ENCODE measurements around the gene DALRD3. TPM values are rescaled to one million over a fixed set of nuclear protein-coding genes. Genes with fewer than 3 reads are reported as not detected.

The DALRD3 gene
- total RNA-seq, 2 donors from 2014 or later, result 40.8 to 41.9 TPM

- no peak overlapping the region for H3K4me3 Mint-ChIP-seq
- peak; percentile 34 for TF ChIP-seq CTCF (conservative IDR thresholded peaks at IDR 0.05)
- Histone ChIP-seq H3K36me3 (ENCODE audit: control insufficient read depth, insufficient read depth, low read length) (no peaks in the 10 kb centered on the region), H3K9ac (ENCODE audit: extremely low read depth, low read length, poor library complexity, severe bottlenecking) (no peak overlapping the region), H3K4me3 (ENCODE audit: low read length) (no peak overlapping the region), H3K27me3 (ENCODE audit: control insufficient read depth, insufficient read depth, low read length, poor library complexity, severe bottlenecking) (peaks cover 75% of the 10 kb centered on the region), H3K9me3 (ENCODE audit: control insufficient read depth, low read length) (no peaks in the 10 kb centered on the region), H3K27ac (ENCODE audit: low read depth, low read length) (no peak overlapping the region), H3K4me1 (ENCODE audit: control insufficient read depth, insufficient read depth, low read length) (peaks cover 5% of the 10 kb centered on the region)
- peak; percentile 31 for DNase-seq
- WGBS, 2 experiments (ENCODE audit: insufficient coverage in 1 of 2, insufficient read length in 1 of 2), result 88 to 93% methylated on average over 7 to 8 of the region's 8 CpGs
- H3K4me1 Mint-ChIP-seq, result peaks cover 22% of the 10 kb centered on the region
- no peaks in the 10 kb centered on the region for H3K9me3 Mint-ChIP-seq
- peaks cover 6% of the 10 kb centered on the region for H3K36me3 Mint-ChIP-seq (ENCODE audit: low read depth)
- H3K27ac Mint-ChIP-seq, result no peak overlapping the region
- peaks cover 70% of the 10 kb centered on the region for H3K27me3 Mint-ChIP-seq (ENCODE audit: insufficient read depth)
Observed at GRCh38 chr3:48997102-48997635, 21.2 kb downstream of the DALRD3 start.

- Histone ChIP-seq H3K36me3 (ENCODE audit: control insufficient read depth, insufficient read depth, low read length) (no peaks in the 10 kb centered on the region), H3K4me3 (ENCODE audit: low read length) (no peak overlapping the region), H3K4me1 (ENCODE audit: control insufficient read depth, insufficient read depth, low read length) (peaks cover 5% of the 10 kb centered on the region), H3K27me3 (ENCODE audit: control insufficient read depth, insufficient read depth, low read length, poor library complexity, severe bottlenecking) (peaks cover 70% of the 10 kb centered on the region), H3K27ac (ENCODE audit: low read depth, low read length) (no peak overlapping the region), H3K9ac (ENCODE audit: extremely low read depth, low read length, poor library complexity, severe bottlenecking) (no peak overlapping the region), H3K9me3 (ENCODE audit: control insufficient read depth, low read length) (no peaks in the 10 kb centered on the region)
- H3K36me3 Mint-ChIP-seq (ENCODE audit: low read depth), result peaks cover 6% of the 10 kb centered on the region
- H3K27me3 Mint-ChIP-seq (ENCODE audit: insufficient read depth), result peaks cover 66% of the 10 kb centered on the region
- no peak overlapping the region for H3K4me3 Mint-ChIP-seq
- H3K27ac Mint-ChIP-seq, result no peak overlapping the region
- no peak for TF ChIP-seq CTCF (conservative IDR thresholded peaks at IDR 0.05)
- no peak for DNase-seq
- 92 to 94% methylated on average over 7 to 8 of the region's 8 CpGs for WGBS, 2 experiments (ENCODE audit: insufficient coverage in 1 of 2, insufficient read length in 1 of 2)
- H3K4me1 Mint-ChIP-seq, result peaks cover 22% of the 10 kb centered on the region
- H3K9me3 Mint-ChIP-seq, result no peaks in the 10 kb centered on the region
Observed at GRCh38 chr3:48996640-48997039, 21.7 kb downstream of the DALRD3 start.

GRCh38 chr3:48993834-48994233 is 24.5 kb downstream of the DALRD3 start:
- Mint-ChIP-seq H3K4me1 (peaks cover 12% of the 10 kb centered on the region), H3K9me3 (no peaks in the 10 kb centered on the region), H3K27ac (no peak overlapping the region), H3K27me3 (ENCODE audit: insufficient read depth) (peaks cover 60% of the 10 kb centered on the region), H3K4me3 (no peak overlapping the region), H3K36me3 (ENCODE audit: low read depth) (peaks cover 6% of the 10 kb centered on the region)
- DNase-seq, result peak; percentile 26
- H3K4me1 ChIP-seq (ENCODE audit: control insufficient read depth, insufficient read depth, low read length), result no peaks in the 10 kb centered on the region
- H3K27ac ChIP-seq (ENCODE audit: low read depth, low read length), result no peak overlapping the region
- H3K27me3 ChIP-seq (ENCODE audit: control insufficient read depth, insufficient read depth, low read length, poor library complexity, severe bottlenecking), result peaks cover 59% of the 10 kb centered on the region
- TF ChIP-seq CTCF (conservative IDR thresholded peaks at IDR 0.05), result no peak
- H3K9ac ChIP-seq (ENCODE audit: extremely low read depth, low read length, poor library complexity, severe bottlenecking), result no peak overlapping the region
- no peaks in the 10 kb centered on the region for H3K36me3 ChIP-seq (ENCODE audit: control insufficient read depth, insufficient read depth, low read length)
- no peaks in the 10 kb centered on the region for H3K9me3 ChIP-seq (ENCODE audit: control insufficient read depth, low read length)
- no peak overlapping the region for H3K4me3 ChIP-seq (ENCODE audit: low read length)

All from endodermal cell (in vitro differentiated cells).